Upper lobe of left lung (tissue), 4 donors: ENCODE data around the gene MEG3.

Experiments used
- EP300 ChIP-seq, 4 donors: sonication (generic); formaldehyde crosslinking; IDR thresholded peaks; one replicate each; pipeline ENCODE4 v1.5.1; 2017; ENCODE audit warnings: antibody characterized with exemption in 4 of 4, control low read depth in 2 of 4
- POLR2A ChIP-seq, 4 donors: fragments of 450-650 bp; IDR thresholded peaks; one replicate each; pipeline ENCODE4 v1.5.1; 2016 to 2017; ENCODE audit warnings: antibody characterized with exemption in 4 of 4, mild to moderate bottlenecking in 2 of 4
- TF ChIP-seq, protein P1 (sequence below), 6 experiments: fragments of 450-650 bp in 4 of 6; fragments of 200-600 bp in 2 of 6; sonication (generic) in 2 of 6; IDR thresholded peaks; one replicate each; pipeline ENCODE4 v1.5.1; 2016 to 2019; ENCODE audit warnings: antibody characterized with exemption in 6 of 6

DNA sequence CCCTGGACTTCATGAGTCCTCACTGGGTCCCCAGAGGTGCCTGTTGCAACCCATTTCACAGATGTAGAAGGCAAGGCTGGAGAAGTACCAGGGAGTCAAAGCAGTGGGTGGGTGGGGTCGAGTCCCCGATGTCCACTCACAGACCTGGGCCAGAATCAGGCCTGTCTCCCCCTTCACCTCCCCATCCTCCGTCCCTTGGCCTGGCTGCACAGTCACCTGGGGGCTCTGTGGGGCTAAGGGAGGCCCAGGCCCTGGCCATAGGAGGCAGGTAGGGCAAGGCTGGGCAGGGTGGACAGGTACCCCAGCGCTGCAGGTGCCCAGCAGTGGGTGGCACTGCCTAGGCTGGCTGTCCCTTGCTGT lies 48.1 kb downstream of the MEG3 start:
- no peak for TF ChIP-seq POLR2A (IDR thresholded peaks at IDR 0.05)
- TF ChIP-seq, protein P1, sequence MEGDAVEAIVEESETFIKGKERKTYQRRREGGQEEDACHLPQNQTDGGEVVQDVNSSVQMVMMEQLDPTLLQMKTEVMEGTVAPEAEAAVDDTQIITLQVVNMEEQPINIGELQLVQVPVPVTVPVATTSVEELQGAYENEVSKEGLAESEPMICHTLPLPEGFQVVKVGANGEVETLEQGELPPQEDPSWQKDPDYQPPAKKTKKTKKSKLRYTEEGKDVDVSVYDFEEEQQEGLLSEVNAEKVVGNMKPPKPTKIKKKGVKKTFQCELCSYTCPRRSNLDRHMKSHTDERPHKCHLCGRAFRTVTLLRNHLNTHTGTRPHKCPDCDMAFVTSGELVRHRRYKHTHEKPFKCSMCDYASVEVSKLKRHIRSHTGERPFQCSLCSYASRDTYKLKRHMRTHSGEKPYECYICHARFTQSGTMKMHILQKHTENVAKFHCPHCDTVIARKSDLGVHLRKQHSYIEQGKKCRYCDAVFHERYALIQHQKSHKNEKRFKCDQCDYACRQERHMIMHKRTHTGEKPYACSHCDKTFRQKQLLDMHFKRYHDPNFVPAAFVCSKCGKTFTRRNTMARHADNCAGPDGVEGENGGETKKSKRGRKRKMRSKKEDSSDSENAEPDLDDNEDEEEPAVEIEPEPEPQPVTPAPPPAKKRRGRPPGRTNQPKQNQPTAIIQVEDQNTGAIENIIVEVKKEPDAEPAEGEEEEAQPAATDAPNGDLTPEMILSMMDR (IDR thresholded peaks at IDR 0.05): no peak
- TF ChIP-seq EP300 (IDR thresholded peaks at IDR 0.05): no peak
